Omental fat pad (tissue), 4 donors: Measurements from ENCODE around the gene BAIAP2. TPM values are rescaled to one million over a fixed set of nuclear protein-coding genes. Genes with fewer than 3 reads are reported as not detected.

Source experiments
- ATAC-seq: fragments of 150-250 bp; one replicate; pipeline ENCODE4 v1.9.1; 2016; ENCODE audit warnings: mild to moderate bottlenecking, moderate library complexity; ENCODE audit not compliant: low FRiP score
- DNase-seq: peaks from one replicate; pipeline ENCODE4 v3.0.0-alpha.2; 2019; ENCODE audit warnings: low spot score
- CTCF ChIP-seq, 3 donors: fragments of 450-650 bp; IDR thresholded peaks; one replicate each; pipeline ENCODE4 v1.5.1; 2016 to 2017; ENCODE audit warnings: antibody characterized with exemption in 3 of 3, mild to moderate bottlenecking in 3 of 3, moderate library complexity in 2 of 3
- total RNA-seq, 4 donors: library from RNA; depleted of rRNA; stranded (reverse); fragments of >200 nt; gene quantifications; one replicate each; pipeline ENCODE4 v1.1.0, GENCODE V29; 2016

BAIAP2 gene
- total RNA-seq, 4 donors from 2014 or later, result 15.9 to 50.2 (median 36.4) TPM

- no peak for TF ChIP-seq CTCF (IDR thresholded peaks at IDR 0.05)
- ATAC-seq, result no peak
- no peak for DNase-seq
Observed at GRCh38 chr17:80997424-80998117, 37.4 kb upstream of the BAIAP2 start.

GRCh38 chr17:80998118-80998747, 36.7 kb upstream of the BAIAP2 start:
- DNase-seq (no peak), ATAC-seq (no peak)
- no peak for TF ChIP-seq CTCF (IDR thresholded peaks at IDR 0.05)

GRCh38 chr17:80998748-80999535, 36.0 kb upstream of the BAIAP2 start:
- DNase-seq (no peak), ATAC-seq (no peak)
- TF ChIP-seq CTCF (IDR thresholded peaks at IDR 0.05), result no peak

- DNase-seq (no peak), ATAC-seq (no peak)
- TF ChIP-seq CTCF (IDR thresholded peaks at IDR 0.05), result no peak
Observed at GRCh38 chr17:80999536-81000333, 35.2 kb upstream of the BAIAP2 start.

- TF ChIP-seq CTCF (IDR thresholded peaks at IDR 0.05), result no peak
- no peak for ATAC-seq
- no peak for DNase-seq
Observed at GRCh38 chr17:81000334-81000630, 34.7 kb upstream of the BAIAP2 start.

GRCh38 chr17:81000631-81001357, 34.2 kb upstream of the BAIAP2 start:
- no peak for TF ChIP-seq CTCF (IDR thresholded peaks at IDR 0.05)
- DNase-seq (no peak), ATAC-seq (no peak)
